Pancreas (tissue), 10 donors: ENCODE measurements around the gene SELENOM. TPM values are rescaled to one million over a fixed set of nuclear protein-coding genes. Genes with fewer than 3 reads are reported as not detected.
A peak's percentile ranks its signal among the peaks of the same experiment; 100 is the strongest.

Source experiments
- ATAC-seq, 4 donors: fragments of 200-7000 bp; cut with Tn5 transposase; one replicate each; pipeline versions ENCODE4 v1.8.0 to v1.9.1; 2020; ENCODE audit warnings: mild to moderate bottlenecking in 4 of 4, moderate library complexity in 4 of 4
- DNase-seq, 6 donors: peaks; one replicate each; pipeline ENCODE4 v3.0.0-alpha.2; 2020
- FAIRE-seq: peaks from 2 replicates; lab custom pipeline; 2012; peaks lifted over from hg19 to GRCh38; lab: Jason Lieb, UNC
- H3K27ac ChIP-seq, 4 donors: fragments of 200-600 bp; sonication (generic); 1 replicate in 3 of 4; 2 replicates in 1 of 4; pipeline versions ENCODE4 v1.5.0 to v1.8.0; 2020
- H3K27me3 ChIP-seq, 4 donors: fragments of 200-600 bp; one replicate each; pipeline ENCODE4 v1.8.0; 2021
- H3K36me3 ChIP-seq, 3 donors: fragments of 200-600 bp; sonication (generic) in 1 of 3; one replicate each; pipeline versions ENCODE4 v1.5.0 to v1.8.0; 2020 to 2021
- H3K4me1 ChIP-seq, 3 donors: fragments of 200-600 bp; one replicate each; pipeline ENCODE4 v1.8.0; 2021
- H3K4me3 ChIP-seq, 4 donors: fragments of 200-600 bp; sonication (generic) in 2 of 4; one replicate each; pipeline versions ENCODE4 v1.5.0 to v1.8.0; 2020 to 2021
- H3K9me3 ChIP-seq, 4 donors: fragments of 200-600 bp; one replicate each; pipeline ENCODE4 v1.8.0; 2021
- WGBS, 2 donors: extraction: QIAGEN DNeasy Blood & Tissue Kit; methylation state at CpG; one replicate each; pipeline ENCODE4 v1.1.7; 2013; 5-methylcytosine and 5-hydroxymethylcytosine counted together
- intact Hi-C, 3 donors: fragments of 100-400 bp; cut with DNase I; formaldehyde crosslinking; loops; one replicate each; pipeline versions ENCODE4 v1.11.1 to v1.14.2; 2022
- polyA plus RNA-seq, 2 donors: library from polyadenylated mRNA; stranded (reverse); fragments of 200-250 nt; gene quantifications; one replicate each; pipeline ENCODE4 v1.2.3, GENCODE V29; 2013
- total RNA-seq, 6 donors: library from RNA; stranded (reverse); fragmentation: NEBNext Ultra II Directional in 4 of 6; extraction: Animal tissue kit (Norgen Biotek cat#: 25700) in 4 of 6; gene quantifications; one replicate each; pipeline versions ENCODE4 v1.2.1 to v1.2.4, GENCODE V29; 2021 to 2023
- TF ChIP-seq, protein P1 (sequence below), 4 donors: fragments of 200-600 bp; sonication (generic) in 3 of 4; IDR thresholded peaks; one replicate each; pipeline versions ENCODE4 v1.5.0 to v1.8.0; 2021; ENCODE audit warnings: antibody characterized with exemption in 4 of 4
- donor health status: healthy with polysubstance abuse.
- donor health status: DM: no; HTN: no; CAD: no; lungs with moderate emphysema.
- donor health status: DM: no; HTN: no; CAD: no.
- donor health status: control.
- donor health status: control.
- donor health status: Bipolar disorder and iron deficiency.
- donor health status: DM: yes; HTN: yes; CAD: no.
- donor health status: DM: no; HTN: no; CAD: no.
- donor health status: DM: no; HTN: no; CAD: no.
- donor health status: DM: yes; HTN: yes; CAD: no.

SELENOM gene
- total and polyA plus RNA-seq, 8 donors: 46.1 to 118 (median 59.3) TPM

DNA sequence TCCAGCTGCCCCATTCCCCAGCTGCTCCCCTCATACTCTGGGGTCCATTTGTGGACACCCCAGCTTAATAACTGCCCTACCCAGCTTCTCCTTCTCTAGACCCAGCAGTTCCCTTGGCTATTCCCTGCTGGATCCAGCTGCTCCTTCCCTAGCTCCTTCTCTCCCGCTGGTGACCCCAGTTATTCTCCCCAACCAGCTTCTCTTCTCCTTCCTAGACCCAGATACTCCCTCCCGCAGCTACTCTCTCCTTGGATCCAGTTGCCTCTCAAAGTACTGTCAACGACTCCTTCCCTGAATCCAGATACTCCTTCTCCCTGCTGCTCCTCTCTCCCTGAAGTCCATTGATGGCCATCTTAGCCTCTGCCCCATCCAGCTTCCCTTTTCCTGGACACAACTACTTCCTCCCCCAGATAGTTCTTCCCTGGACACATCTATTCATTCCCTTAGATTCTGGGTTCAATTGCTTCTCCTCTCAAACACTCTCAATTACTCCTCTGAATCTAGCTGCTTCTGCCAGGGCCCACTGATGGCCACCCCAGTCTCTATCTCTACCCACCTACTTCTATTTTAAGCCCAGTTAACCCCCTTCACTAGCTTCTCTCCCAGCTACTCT, 11.6 kb downstream of the SELENOM start:
- TF ChIP-seq, protein P1, sequence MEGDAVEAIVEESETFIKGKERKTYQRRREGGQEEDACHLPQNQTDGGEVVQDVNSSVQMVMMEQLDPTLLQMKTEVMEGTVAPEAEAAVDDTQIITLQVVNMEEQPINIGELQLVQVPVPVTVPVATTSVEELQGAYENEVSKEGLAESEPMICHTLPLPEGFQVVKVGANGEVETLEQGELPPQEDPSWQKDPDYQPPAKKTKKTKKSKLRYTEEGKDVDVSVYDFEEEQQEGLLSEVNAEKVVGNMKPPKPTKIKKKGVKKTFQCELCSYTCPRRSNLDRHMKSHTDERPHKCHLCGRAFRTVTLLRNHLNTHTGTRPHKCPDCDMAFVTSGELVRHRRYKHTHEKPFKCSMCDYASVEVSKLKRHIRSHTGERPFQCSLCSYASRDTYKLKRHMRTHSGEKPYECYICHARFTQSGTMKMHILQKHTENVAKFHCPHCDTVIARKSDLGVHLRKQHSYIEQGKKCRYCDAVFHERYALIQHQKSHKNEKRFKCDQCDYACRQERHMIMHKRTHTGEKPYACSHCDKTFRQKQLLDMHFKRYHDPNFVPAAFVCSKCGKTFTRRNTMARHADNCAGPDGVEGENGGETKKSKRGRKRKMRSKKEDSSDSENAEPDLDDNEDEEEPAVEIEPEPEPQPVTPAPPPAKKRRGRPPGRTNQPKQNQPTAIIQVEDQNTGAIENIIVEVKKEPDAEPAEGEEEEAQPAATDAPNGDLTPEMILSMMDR (IDR thresholded peaks at IDR 0.05): no peak
- Histone ChIP-seq H3K27ac (no peak overlapping the region), H3K36me3 (peaks cover 4 to 80% (median 28%) of the 10 kb centered on the region in 3 donors), H3K27me3 (no peaks in the 10 kb centered on the region), H3K4me3 (no peak overlapping the region), H3K4me1 (no peaks in the 10 kb centered on the region), H3K9me3 (no peaks in the 10 kb centered on the region)
- no peak for DNase-seq
- intact Hi-C loops: no loop called here
- WGBS, 2 donors: 92 to 95% methylated on average over 3 of the region's 3 CpGs
- FAIRE-seq: no peak
- ATAC-seq: no peak

DNA sequence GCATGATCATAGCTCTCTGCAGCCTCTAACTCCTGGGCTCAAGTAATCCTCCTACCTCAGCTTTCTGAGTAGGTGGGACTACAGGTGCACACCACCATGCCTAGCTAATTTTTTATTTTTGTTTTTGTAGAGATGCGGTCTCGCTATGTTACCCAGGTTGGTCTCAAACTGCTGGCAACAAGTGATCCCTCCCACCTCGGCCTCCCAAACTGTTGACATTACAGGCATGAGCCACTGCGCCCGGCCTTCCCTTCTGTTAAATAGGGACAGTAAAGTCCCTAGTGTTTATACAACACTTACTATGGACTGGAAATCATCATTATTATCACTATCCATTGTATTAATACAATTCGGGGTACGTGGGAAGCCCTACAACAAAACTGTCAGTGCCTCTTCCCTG, 12.6 kb downstream of the SELENOM start:
- intact Hi-C loops: no loop called here
- DNase-seq: no peak
- WGBS, 2 donors: 89 to 94% methylated on average over 7 of the region's 7 CpGs
- Histone ChIP-seq H3K9me3 (no peaks in the 10 kb centered on the region), H3K4me1 (no peaks in the 10 kb centered on the region), H3K27me3 (no peaks in the 10 kb centered on the region), H3K36me3 (peaks cover 4 to 80% (median 29%) of the 10 kb centered on the region in 3 donors), H3K4me3 (no peak overlapping the region), H3K27ac (no peak overlapping the region)
- FAIRE-seq: no peak
- no peak for ATAC-seq
- TF ChIP-seq, protein P1 (IDR thresholded peaks at IDR 0.05): no peak

DNA sequence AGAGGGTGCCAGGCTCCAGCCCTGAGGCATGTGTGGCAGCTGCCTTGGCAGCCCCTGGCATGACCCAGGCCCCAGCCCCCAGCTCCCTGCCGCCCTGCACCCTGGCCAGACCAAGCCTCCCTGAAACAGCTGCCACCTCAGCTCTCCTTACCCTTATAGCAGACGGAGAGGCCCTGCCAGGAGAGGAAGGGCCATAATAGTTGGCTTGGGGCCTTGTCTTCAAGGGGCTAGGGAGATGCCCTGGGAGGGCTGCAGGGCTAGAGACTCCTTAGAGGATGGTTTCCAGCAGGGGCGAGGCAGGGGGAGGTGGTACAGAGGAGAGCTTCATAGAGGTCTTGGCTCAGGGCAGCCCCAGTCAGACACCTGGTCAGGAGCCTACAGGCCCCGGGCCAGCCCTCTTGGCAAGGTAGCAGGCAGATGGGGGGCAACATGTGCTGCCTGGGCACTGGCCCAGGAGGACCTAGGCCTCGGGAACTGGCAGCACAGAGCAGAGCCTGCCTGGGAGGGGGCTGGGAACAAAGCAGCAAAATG, 13.3 kb downstream of the SELENOM start:
- 48 to 53% methylated on average over 5 of the region's 5 CpGs for WGBS, 2 donors
- TF ChIP-seq, protein P1 (IDR thresholded peaks at IDR 0.05): no peak
- ATAC-seq (peak in 3 of 4 donors; percentile 31 to 46 (median 36)), DNase-seq (peak in 4 of 6 donors; percentile 18 to 80 (median 40)), FAIRE-seq (no peak)
- Histone ChIP-seq H3K9me3 (no peaks in the 10 kb centered on the region), H3K4me3 (no peak overlapping the region), H3K27me3 (no peaks in the 10 kb centered on the region), H3K27ac (no peak overlapping the region), H3K36me3 (peaks cover 4 to 80% (median 23%) of the 10 kb centered on the region in 3 donors), H3K4me1 (no peaks in the 10 kb centered on the region)
- intact Hi-C loops: no loop called here

DNA sequence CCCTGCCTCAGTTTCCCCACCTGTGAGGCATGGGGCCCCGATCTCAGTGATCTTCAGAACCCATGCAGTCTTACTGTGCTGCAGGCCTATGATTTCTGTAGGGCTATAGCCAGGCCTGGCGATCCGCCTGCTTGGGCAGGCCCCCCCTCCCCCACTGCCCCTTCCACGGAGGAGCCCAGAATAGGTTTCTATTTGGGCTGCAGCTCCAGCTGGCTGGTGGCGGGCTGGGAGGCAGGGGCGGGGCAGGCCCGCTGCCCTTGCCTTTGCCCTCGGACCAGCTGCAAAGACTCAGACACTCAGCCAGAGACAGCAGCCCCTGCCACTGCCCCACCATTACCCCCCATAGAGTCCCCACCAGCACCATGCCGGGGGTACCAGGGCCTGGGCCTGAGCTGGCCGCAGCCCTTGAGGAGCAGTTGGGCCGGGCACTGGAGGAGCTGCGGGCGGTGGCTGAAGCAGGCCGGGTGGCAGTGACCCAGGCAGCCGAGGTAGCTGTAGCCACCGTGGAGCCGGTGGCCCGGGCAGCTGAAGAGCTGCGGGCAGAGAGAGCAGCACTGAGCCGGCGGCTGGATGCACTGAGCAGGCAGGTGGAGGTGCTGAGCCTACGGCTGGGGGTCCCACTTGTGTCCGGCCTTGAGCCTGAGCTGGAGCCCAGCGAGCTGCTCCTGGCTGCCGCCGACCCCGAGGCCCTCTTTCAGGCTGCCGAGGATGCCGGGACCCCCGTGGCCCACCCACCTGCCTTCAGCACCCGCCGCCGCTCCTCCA, 14.1 kb downstream of the SELENOM start:
- TF ChIP-seq, protein P1 (IDR thresholded peaks at IDR 0.05): no peak
- no peaks in the 10 kb centered on the region for H3K4me1 ChIP-seq
- H3K9me3 ChIP-seq: no peaks in the 10 kb centered on the region
- FAIRE-seq: no peak
- H3K27ac ChIP-seq: no peak overlapping the region
- intact Hi-C loops: no loop called here
- no peak overlapping the region for H3K4me3 ChIP-seq
- peaks cover 4 to 83% (median 27%) of the 10 kb centered on the region in 3 donors for H3K36me3 ChIP-seq
- peak in 2 of 4 donors; percentile 7 to 36 for ATAC-seq
- DNase-seq: peak in 3 of 6 donors; percentile 35 to 76 (median 45)
- no peaks in the 10 kb centered on the region for H3K27me3 ChIP-seq
- 88 to 90% methylated on average over 31 to 33 of the region's 33 CpGs for WGBS, 2 donors
